GM23338 (cell line): ENCODE results near the gene EXOC3L2.
"Not testable (repeated sequence)": the region's sequence is repeated elsewhere in the genome, so short reads cannot be mapped to it uniquely, and the experiment has no call there.

ENCODE experiments used
- EZH2 ChIP-seq: fragments of 200-600 bp; sonication (generic); IDR thresholded peaks from one replicate; pipeline ENCODE4 v1.8.0; 2017; ENCODE audit warnings: antibody characterized with exemption, mild to moderate bottlenecking, low read depth; ENCODE audit not compliant: unreplicated experiment
- POLR2AphosphoS5 ChIP-seq: IDR thresholded peaks from 2 replicates; pipeline ENCODE4 v1.6.1; 2016; ENCODE audit warnings: antibody characterized with exemption, low read depth
- TF ChIP-seq, protein P1 (sequence below), 2 experiments: fragments of 200-600 bp in 1 of 2; sonication (generic) in 1 of 2; conservative IDR thresholded peaks; 2 replicates each; pipeline versions ENCODE4 v1.5.1 to v1.6.1; 2016 to 2017; ENCODE audit warnings: antibody characterized with exemption in 2 of 2, low read depth in 2 of 2, mild to moderate bottlenecking in 2 of 2, moderate library complexity in 1 of 2

DNA sequence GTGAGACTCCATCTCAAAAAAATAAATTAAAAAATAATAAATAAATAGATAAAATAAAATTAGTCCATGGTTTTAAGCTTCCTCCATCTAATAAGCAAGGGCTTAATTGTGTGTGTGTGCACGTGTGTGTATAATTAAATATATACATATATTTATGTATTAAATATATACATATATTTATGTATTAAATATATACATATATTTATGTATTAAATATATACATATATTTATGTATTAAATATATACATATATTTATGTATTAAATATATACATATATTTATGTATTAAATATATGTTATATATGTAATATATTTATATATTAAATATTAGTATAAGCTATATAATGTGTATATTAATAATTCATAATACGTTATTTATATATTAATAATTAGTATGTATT is 16.2 kb downstream of the EXOC3L2 start:
- not testable (repeated sequence) for TF ChIP-seq POLR2AphosphoS5, EZH2
- TF ChIP-seq, protein P1, sequence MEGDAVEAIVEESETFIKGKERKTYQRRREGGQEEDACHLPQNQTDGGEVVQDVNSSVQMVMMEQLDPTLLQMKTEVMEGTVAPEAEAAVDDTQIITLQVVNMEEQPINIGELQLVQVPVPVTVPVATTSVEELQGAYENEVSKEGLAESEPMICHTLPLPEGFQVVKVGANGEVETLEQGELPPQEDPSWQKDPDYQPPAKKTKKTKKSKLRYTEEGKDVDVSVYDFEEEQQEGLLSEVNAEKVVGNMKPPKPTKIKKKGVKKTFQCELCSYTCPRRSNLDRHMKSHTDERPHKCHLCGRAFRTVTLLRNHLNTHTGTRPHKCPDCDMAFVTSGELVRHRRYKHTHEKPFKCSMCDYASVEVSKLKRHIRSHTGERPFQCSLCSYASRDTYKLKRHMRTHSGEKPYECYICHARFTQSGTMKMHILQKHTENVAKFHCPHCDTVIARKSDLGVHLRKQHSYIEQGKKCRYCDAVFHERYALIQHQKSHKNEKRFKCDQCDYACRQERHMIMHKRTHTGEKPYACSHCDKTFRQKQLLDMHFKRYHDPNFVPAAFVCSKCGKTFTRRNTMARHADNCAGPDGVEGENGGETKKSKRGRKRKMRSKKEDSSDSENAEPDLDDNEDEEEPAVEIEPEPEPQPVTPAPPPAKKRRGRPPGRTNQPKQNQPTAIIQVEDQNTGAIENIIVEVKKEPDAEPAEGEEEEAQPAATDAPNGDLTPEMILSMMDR (conservative IDR thresholded peaks at IDR 0.05; ENCODE audit: low read depth in 2 of 2) = not testable (repeated sequence)
